ENCODE measurements around the gene SPAST. TPM values are rescaled to one million over a fixed set of nuclear protein-coding genes. Genes with fewer than 3 reads are reported as not detected.

SPAST gene
- total RNA-seq, 2 experiments from 2014 or later: 15.3 to 15.8 TPM

- peak; percentile 15 for DNase-seq
- no peaks in the 10 kb centered on the region for H3K9me3 Mint-ChIP-seq
- H3K27ac Mint-ChIP-seq: no peak overlapping the region
- POLR2A ChIA-PET: interaction anchor here (0.9 to 3.7 kb wide), 4 partner anchors 23 to 104 kb away, joined by 3 to 36 read pairs (median 8); partner anchors contain the start of genes DPY30, MEMO1 and SLC30A6
- H3K4me1 Mint-ChIP-seq (ENCODE audit: low read depth): peaks cover 21% of the 10 kb centered on the region
- H3K36me3 Mint-ChIP-seq: peaks cover 4% of the 10 kb centered on the region
- intact Hi-C loops (cut with micrococcal nuclease): loop anchor here (2.0 to 10.0 kb wide), 4 partner anchors 100 to 1617 kb away; partner anchors contain the start of gene LCLAT1
- H3K4me3 Mint-ChIP-seq: peak overlapping the region; percentile 97
- H3K27me3 Mint-ChIP-seq: no peaks in the 10 kb centered on the region
- CTCF ChIA-PET: interaction anchor here (0.6 to 1.9 kb wide), 3 partner anchors 46 to 109 kb away, joined by 3 to 7 read pairs (median 3); no protein-coding TSS in a partner anchor
Observed at GRCh38 chr2:32061973-32062861, 1.1 kb upstream of the SPAST start.

GRCh38 chr2:32064021-32064601, 755 bp downstream of the SPAST start:
- H3K36me3 Mint-ChIP-seq: peaks cover 4% of the 10 kb centered on the region
- peak overlapping the region; percentile 90 for H3K27ac Mint-ChIP-seq
- no peaks in the 10 kb centered on the region for H3K27me3 Mint-ChIP-seq
- peak; percentile 41 for DNase-seq
- H3K4me1 Mint-ChIP-seq (ENCODE audit: low read depth): peaks cover 22% of the 10 kb centered on the region
- intact Hi-C loops (cut with micrococcal nuclease): loop anchor here (5.0 to 10.0 kb wide), 2 partner anchors 102 to 1619 kb away; partner anchors contain the start of gene LCLAT1
- peak overlapping the region; percentile 97 for H3K4me3 Mint-ChIP-seq
- POLR2A ChIA-PET: interaction anchor here (0.6 to 3.7 kb wide), 6 partner anchors 22 to 292 kb away, joined by 3 to 36 read pairs (median 4); partner anchors contain the start of genes BIRC6, DPY30 and SLC30A6
- CTCF ChIA-PET: interaction anchor here (1.1 to 1.9 kb wide), 4 partner anchors 10 to 102 kb away, joined by 3 to 7 read pairs (median 6); partner anchors contain the start of genes DPY30 and SLC30A6
- no peaks in the 10 kb centered on the region for H3K9me3 Mint-ChIP-seq

GRCh38 chr2:32064713-32065112, 1.4 kb downstream of the SPAST start:
- no peak for DNase-seq
- intact Hi-C loops (cut with micrococcal nuclease): loop anchor here (5.0 to 10.0 kb wide), 2 partner anchors 102 to 1620 kb away; partner anchors contain the start of gene LCLAT1
- Mint-ChIP-seq H3K36me3 (peaks cover 4% of the 10 kb centered on the region), H3K27ac (peak overlapping the region; percentile 90), H3K27me3 (no peaks in the 10 kb centered on the region), H3K9me3 (no peaks in the 10 kb centered on the region), H3K4me1 (ENCODE audit: low read depth) (peaks cover 22% of the 10 kb centered on the region), H3K4me3 (peak overlapping the region; percentile 97)
- CTCF ChIA-PET: interaction anchor here (1.5 kb wide), 1 partner anchor 25 kb away, joined by 4 read pairs; the partner anchor contains the start of gene DPY30
- POLR2A ChIA-PET: interaction anchor here (2.7 to 3.7 kb wide), 2 partner anchors 25 to 101 kb away, joined by 12 to 36 read pairs; partner anchors contain the start of genes DPY30 and SLC30A6

GRCh38 chr2:32067549-32067948, 4.2 kb downstream of the SPAST start:
- intact Hi-C loops (cut with micrococcal nuclease): loop anchor here (10.0 kb wide), 1 partner anchor 1623 kb away; the partner anchor contains the start of gene LCLAT1
- H3K4me1 Mint-ChIP-seq (ENCODE audit: low read depth): peaks cover 23% of the 10 kb centered on the region
- no peak overlapping the region for H3K27ac Mint-ChIP-seq
- DNase-seq: no peak
- peaks cover 5% of the 10 kb centered on the region for H3K36me3 Mint-ChIP-seq
- ChIA-PET CTCF (no interaction called here), POLR2A (interaction anchor here (1.2 kb wide), 1 partner anchor 29 kb away, joined by 3 read pairs; no protein-coding TSS in a partner anchor)
- H3K27me3 Mint-ChIP-seq: no peaks in the 10 kb centered on the region
- no peaks in the 10 kb centered on the region for H3K9me3 Mint-ChIP-seq
- no peak overlapping the region for H3K4me3 Mint-ChIP-seq

GRCh38 chr2:32074134-32074506, 10.8 kb downstream of the SPAST start:
- H3K4me3 Mint-ChIP-seq: no peak overlapping the region
- no peak for DNase-seq
- peaks cover 11% of the 10 kb centered on the region for H3K4me1 Mint-ChIP-seq (ENCODE audit: low read depth)
- H3K9me3 Mint-ChIP-seq: no peaks in the 10 kb centered on the region
- intact Hi-C loops (cut with micrococcal nuclease): no loop called here
- ChIA-PET POLR2A (no interaction called here), CTCF (interaction anchor here (0.6 kb wide), 1 partner anchor 214 kb away, joined by 3 read pairs; no protein-coding TSS in a partner anchor)
- H3K27ac Mint-ChIP-seq: no peak overlapping the region
- no peaks in the 10 kb centered on the region for H3K27me3 Mint-ChIP-seq
- peaks cover 5% of the 10 kb centered on the region for H3K36me3 Mint-ChIP-seq

- no peak for DNase-seq
- POLR2A ChIA-PET: no interaction called here
Observed at GRCh38 chr2:32095671-32096070, 32.3 kb downstream of the SPAST start.

GRCh38 chr2:32108111-32108510, 44.8 kb downstream of the SPAST start:
- Mint-ChIP-seq H3K36me3 (peaks cover 33% of the 10 kb centered on the region), H3K9me3 (no peaks in the 10 kb centered on the region), H3K27me3 (no peaks in the 10 kb centered on the region), H3K4me1 (ENCODE audit: low read depth) (peaks cover 5% of the 10 kb centered on the region), H3K4me3 (no peak overlapping the region), H3K27ac (no peak overlapping the region)
- POLR2A ChIA-PET: interaction anchor here (0.6 kb wide), 1 partner anchor 69 kb away, joined by 5 read pairs; no protein-coding TSS in a partner anchor
- CTCF ChIA-PET: interaction anchor here (0.6 kb wide), 2 partner anchors 46 to 135 kb away, joined by 3 to 4 read pairs; no protein-coding TSS in a partner anchor
- intact Hi-C loops (cut with micrococcal nuclease): no loop called here
- DNase-seq: no peak

More at GRCh38 chr2:32095671-32096070, 32.3 kb downstream of the SPAST start:
- Mint-ChIP-seq H3K27ac (no peak overlapping the region), H3K9me3 (no peaks in the 10 kb centered on the region), H3K4me3 (no peak overlapping the region), H3K27me3 (no peaks in the 10 kb centered on the region), H3K36me3 (peaks cover 9% of the 10 kb centered on the region), H3K4me1 (ENCODE audit: low read depth) (no peaks in the 10 kb centered on the region)
- CTCF ChIA-PET: no interaction called here
- intact Hi-C loops (cut with micrococcal nuclease): no loop called here

- ChIA-PET POLR2A (interaction anchor here (1.0 kb wide), 1 partner anchor 48 kb away, joined by 4 read pairs; the partner anchor contains the start of gene SLC30A6), CTCF (no interaction called here)
- H3K4me1 Mint-ChIP-seq (ENCODE audit: low read depth): peaks cover 17% of the 10 kb centered on the region
- peaks cover 11% of the 10 kb centered on the region for H3K36me3 Mint-ChIP-seq
- no peak overlapping the region for H3K27ac Mint-ChIP-seq
- H3K4me3 Mint-ChIP-seq: no peak overlapping the region
- no peak for DNase-seq
- intact Hi-C loops (cut with micrococcal nuclease): no loop called here
- no peaks in the 10 kb centered on the region for H3K9me3 Mint-ChIP-seq
- no peaks in the 10 kb centered on the region for H3K27me3 Mint-ChIP-seq
Observed at GRCh38 chr2:32118055-32118454, 54.7 kb downstream of the SPAST start.

- ChIA-PET CTCF (no interaction called here), POLR2A (interaction anchor here (1.0 kb wide), 1 partner anchor 47 kb away, joined by 4 read pairs; the partner anchor contains the start of gene SLC30A6)
- intact Hi-C loops (cut with micrococcal nuclease): no loop called here
- H3K27me3 Mint-ChIP-seq: no peaks in the 10 kb centered on the region
- no peak overlapping the region for H3K27ac Mint-ChIP-seq
- peaks cover 14% of the 10 kb centered on the region for H3K36me3 Mint-ChIP-seq
- H3K4me3 Mint-ChIP-seq: no peak overlapping the region
- H3K9me3 Mint-ChIP-seq: no peaks in the 10 kb centered on the region
- peaks cover 17% of the 10 kb centered on the region for H3K4me1 Mint-ChIP-seq (ENCODE audit: low read depth)
- no peak for DNase-seq
Observed at GRCh38 chr2:32119161-32119560, 55.8 kb downstream of the SPAST start.

- DNase-seq: no peak
- Mint-ChIP-seq H3K4me1 (ENCODE audit: low read depth) (peaks cover 6% of the 10 kb centered on the region), H3K27ac (no peak overlapping the region), H3K9me3 (no peaks in the 10 kb centered on the region), H3K27me3 (no peaks in the 10 kb centered on the region), H3K36me3 (peaks cover 23% of the 10 kb centered on the region), H3K4me3 (no peak overlapping the region)
- ChIA-PET CTCF (no interaction called here), POLR2A (no interaction called here)
- intact Hi-C loops (cut with micrococcal nuclease): no loop called here
Observed at GRCh38 chr2:32124660-32125059, 61.3 kb downstream of the SPAST start.

GRCh38 chr2:32128636-32129035, 65.3 kb downstream of the SPAST start:
- ChIA-PET POLR2A (no interaction called here), CTCF (no interaction called here)
- intact Hi-C loops (cut with micrococcal nuclease): no loop called here
- peaks cover 22% of the 10 kb centered on the region for H3K36me3 Mint-ChIP-seq
- H3K4me1 Mint-ChIP-seq (ENCODE audit: low read depth): no peaks in the 10 kb centered on the region
- H3K9me3 Mint-ChIP-seq: no peaks in the 10 kb centered on the region
- no peak overlapping the region for H3K27ac Mint-ChIP-seq
- H3K27me3 Mint-ChIP-seq: no peaks in the 10 kb centered on the region
- no peak overlapping the region for H3K4me3 Mint-ChIP-seq
- no peak for DNase-seq

- H3K4me3 Mint-ChIP-seq: no peak overlapping the region
- CTCF ChIA-PET: no interaction called here
- DNase-seq: no peak
- no peaks in the 10 kb centered on the region for H3K4me1 Mint-ChIP-seq (ENCODE audit: low read depth)
- intact Hi-C loops (cut with micrococcal nuclease): no loop called here
- no peaks in the 10 kb centered on the region for H3K27me3 Mint-ChIP-seq
- POLR2A ChIA-PET: no interaction called here
- no peaks in the 10 kb centered on the region for H3K9me3 Mint-ChIP-seq
- H3K27ac Mint-ChIP-seq: no peak overlapping the region
- H3K36me3 Mint-ChIP-seq: peaks cover 21% of the 10 kb centered on the region
Observed at GRCh38 chr2:32129086-32129485, 65.7 kb downstream of the SPAST start.
